Activated CD8-positive, alpha-beta memory T cell treated with anti-CD3 and anti-CD28 coated beads, Interleukin-2, amount 50 U/mL, for 24 hours (primary cell): ENCODE measurements around the gene SIK3.
A peak's percentile ranks its signal among the peaks of the same experiment; 100 is the strongest.

Experiments
- DNase-seq: peaks from one replicate; pipeline ENCODE4 v3.0.0-alpha.2; 2020; ENCODE audit errors: extremely low read depth

The SIK3 gene

GRCh38 chr11:116866804-116867455 lies 231.3 kb downstream of the SIK3 start:
- no peak for DNase-seq

DNA sequence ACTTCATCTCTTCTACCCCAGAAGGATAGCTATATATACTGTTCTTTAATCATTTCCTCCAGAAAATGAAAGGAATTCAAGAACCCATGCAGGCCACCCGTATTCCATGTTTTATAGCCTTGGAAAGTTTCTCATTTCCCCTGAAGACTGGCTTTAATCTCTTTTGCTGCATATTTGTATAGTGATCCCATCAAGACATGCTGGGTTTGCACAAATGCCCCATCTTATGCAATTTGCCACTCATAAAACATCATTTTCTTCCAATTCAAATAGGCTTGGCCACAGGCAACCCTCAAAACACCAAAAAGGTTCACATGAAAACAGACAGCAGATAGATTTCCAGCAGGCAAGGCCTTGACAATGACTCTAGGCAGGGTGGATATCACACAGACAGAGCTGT lies 232.5 kb downstream of the SIK3 start:
- no peak for DNase-seq

GRCh38 chr11:116864531-116864930 lies 233.7 kb downstream of the SIK3 start:
- no peak for DNase-seq

- DNase-seq: no peak
These were observed 235.3 kb downstream of the SIK3 start for GRCh38 chr11:116862951-116863350.

- no peak for DNase-seq
These were observed 236.0 kb downstream of the SIK3 start for GRCh38 chr11:116862185-116862584.

DNA sequence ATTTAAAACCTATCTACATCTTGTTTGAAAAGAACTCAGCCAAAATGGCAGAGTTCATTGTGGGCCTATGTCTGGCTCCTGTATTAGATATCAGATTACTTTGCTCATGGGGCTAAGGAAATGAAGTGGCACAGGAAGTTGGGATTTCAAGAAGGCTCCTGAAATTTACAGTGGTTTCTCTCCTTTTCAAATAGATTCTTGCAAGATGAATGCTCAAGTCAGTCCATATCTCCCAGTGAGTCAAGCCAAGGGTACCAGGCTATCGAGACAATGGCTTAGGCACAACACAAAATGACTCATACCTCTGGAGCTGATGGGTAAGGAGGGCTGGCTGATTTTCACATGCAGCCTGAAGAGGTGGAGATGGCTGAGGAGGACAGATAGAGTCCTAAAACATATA lies 236.7 kb downstream of the SIK3 start:
- no peak for DNase-seq

- no peak for DNase-seq
These were observed 237.9 kb downstream of the SIK3 start for GRCh38 chr11:116860303-116860702.

- DNase-seq: no peak
These were observed 239.1 kb downstream of the SIK3 start for GRCh38 chr11:116859175-116859574.

GRCh38 chr11:116857936-116858335 lies 240.3 kb downstream of the SIK3 start:
- DNase-seq: no peak

- no peak for DNase-seq
These were observed 240.9 kb downstream of the SIK3 start for GRCh38 chr11:116857316-116857715.

DNA sequence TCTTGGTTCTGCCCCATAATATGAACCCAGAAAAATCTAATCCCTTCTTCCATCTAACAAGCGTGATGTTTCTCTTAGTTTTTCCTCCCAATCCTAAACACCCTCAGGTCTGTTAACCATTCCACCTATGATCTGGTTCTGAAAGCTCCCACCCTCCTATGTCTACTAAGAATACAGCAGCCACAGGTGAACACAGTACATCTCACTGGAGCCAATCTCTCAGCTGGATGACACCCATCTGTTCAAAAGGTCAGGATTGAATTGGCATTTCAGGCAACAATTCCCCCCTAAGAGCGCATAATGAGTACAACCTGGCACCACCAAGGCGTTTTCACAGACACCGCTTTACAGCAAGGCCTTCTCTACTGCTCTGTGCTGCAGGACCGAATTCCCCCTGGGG lies 241.8 kb downstream of the SIK3 start:
- DNase-seq: no peak

DNA sequence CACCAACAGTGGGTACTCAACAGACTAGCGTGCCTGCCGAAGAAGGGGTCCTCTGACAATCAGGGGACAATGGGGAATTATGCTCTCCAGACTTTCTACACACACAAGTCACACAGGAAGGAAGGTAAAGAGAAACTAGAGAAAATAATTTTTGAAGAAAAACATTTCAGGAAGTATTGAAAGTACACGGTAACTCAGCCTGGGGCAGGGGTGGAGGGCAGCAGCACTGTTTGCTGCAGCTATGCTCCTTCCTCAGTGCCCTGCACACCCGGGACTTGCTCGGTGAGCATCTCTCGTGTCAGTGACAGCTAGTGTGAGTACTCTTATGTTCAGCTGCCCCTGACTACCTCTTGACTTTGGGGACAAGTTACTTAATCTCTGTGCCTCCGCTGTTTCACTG lies 242.8 kb downstream of the SIK3 start:
- no peak for DNase-seq

DNA sequence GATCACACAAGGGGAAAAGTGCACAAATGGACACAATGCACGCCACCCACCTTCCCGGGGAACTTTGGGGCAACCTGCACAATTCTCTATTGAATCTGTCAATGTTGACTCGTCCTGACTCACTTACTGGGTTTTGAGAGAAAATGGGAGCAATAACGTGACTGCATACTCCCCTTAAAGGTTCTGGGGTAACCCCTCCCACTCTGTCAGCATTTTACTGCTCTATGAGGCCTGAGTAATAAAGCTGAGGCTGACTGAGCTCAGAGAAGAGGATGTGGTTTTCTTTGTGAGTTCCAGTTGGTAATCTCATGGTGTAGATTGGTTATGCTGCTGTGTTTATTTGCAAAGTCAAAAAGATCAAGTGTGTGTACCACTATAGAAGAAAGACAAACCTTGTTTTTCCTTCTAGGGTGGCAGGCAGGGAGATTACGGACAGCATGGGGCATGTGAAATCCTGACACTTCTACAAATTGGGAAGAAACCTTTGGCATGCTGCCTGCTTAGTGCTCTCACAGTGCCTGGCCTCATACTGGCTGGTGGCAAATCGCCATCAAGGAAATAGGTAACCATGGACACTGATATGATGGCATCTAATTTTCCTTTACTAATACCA lies 244.7 kb downstream of the SIK3 start:
- peak; percentile 29 for DNase-seq

- no peak for DNase-seq
These were observed 245.8 kb downstream of the SIK3 start for GRCh38 chr11:116852261-116853031.

- DNase-seq: no peak
These were observed 246.6 kb downstream of the SIK3 start for GRCh38 chr11:116851626-116852025.

GRCh38 chr11:116849486-116849885 lies 248.7 kb downstream of the SIK3 start:
- DNase-seq: no peak

DNA sequence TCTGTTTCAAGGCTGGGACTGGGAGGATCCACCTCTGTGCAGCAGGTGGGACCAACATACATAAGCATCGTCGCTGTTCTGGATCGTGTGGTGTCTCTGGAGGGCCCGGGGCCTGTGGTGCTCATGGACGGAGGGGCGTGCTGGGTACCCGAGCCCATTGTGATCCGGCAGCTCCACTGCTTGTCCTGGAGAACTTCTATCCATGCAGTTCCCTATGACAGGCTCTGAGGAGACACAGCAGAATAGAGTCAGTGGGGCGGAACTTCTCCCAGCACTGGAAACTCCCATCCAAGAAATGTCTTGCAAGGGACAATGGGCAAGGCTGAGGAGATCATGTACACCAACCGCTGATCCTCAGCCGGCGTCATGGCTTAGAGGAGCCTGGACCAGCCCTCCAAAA lies 249.2 kb downstream of the SIK3 start:
- DNase-seq: no peak

- no peak for DNase-seq
These were observed 250.6 kb downstream of the SIK3 start for GRCh38 chr11:116847612-116848011.

DNA sequence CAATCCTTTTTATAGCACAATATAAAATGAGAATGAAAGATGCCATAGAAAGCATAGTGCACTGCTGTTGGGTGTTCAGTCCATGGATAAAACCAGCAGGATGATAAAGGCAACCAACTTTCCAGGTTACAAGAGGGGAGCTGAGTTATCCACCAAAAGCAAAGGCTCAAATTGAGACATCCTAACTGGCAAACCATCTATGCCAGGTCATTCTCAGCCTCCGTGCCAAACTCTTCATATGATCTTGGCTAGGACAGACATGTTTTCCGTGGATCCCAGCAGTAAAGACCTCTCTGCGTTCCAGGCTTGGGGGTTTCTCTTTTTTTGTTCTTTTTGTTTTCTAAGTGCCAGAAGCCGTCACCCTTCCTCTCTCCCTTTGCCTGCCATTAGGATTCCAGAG lies 253.5 kb downstream of the SIK3 start:
- no peak for DNase-seq

DNA sequence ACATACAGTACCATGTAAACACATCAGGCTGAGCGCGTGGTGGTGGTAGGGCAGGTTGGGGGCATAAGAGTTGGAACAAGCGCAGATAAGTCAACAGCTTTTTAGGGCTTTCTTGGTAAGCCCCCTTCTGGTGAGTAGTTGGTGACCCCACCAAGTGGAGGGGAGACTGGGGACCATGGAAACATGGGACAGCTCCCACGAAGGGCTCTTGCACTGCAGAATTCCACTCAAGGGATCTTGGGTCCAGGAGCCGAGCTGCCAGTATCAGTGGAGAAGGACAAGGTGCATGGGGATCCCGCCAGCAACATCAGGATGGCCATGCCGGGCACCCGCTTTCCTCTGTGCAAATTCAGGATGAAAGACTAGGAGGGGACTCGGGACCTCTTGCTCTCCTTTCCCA lies 254.6 kb downstream of the SIK3 start:
- no peak for DNase-seq

- DNase-seq: no peak
These were observed 255.3 kb downstream of the SIK3 start for GRCh38 chr11:116842909-116843308.

GRCh38 chr11:116842117-116842516 lies 256.1 kb downstream of the SIK3 start:
- no peak for DNase-seq

GRCh38 chr11:116840746-116841296 lies 257.4 kb downstream of the SIK3 start:
- no peak for DNase-seq
